HG02943 (cell line): ENCODE data around the gene DLGAP5.

Experiments used
- ATAC-seq: cut with Tn5 transposase; IDR thresholded peaks from one replicate; pipeline ENCODE4 v1.9.1; 2021; ENCODE audit warnings: mild to moderate bottlenecking, low read depth, moderate library complexity; ENCODE audit not compliant: unreplicated experiment

The DLGAP5 gene

GRCh38 chr14:55188686-55189295, 2.6 kb downstream of the DLGAP5 start:
- ATAC-seq = no peak

GRCh38 chr14:55180434-55180833, 11.0 kb downstream of the DLGAP5 start:
- ATAC-seq = no peak

GRCh38 chr14:55180006-55180405, 11.4 kb downstream of the DLGAP5 start:
- no peak for ATAC-seq

GRCh38 chr14:55170526-55170925, 20.9 kb downstream of the DLGAP5 start:
- ATAC-seq = no peak

- no peak for ATAC-seq
Observed at GRCh38 chr14:55160989-55161388, 30.4 kb downstream of the DLGAP5 start.

GRCh38 chr14:55158412-55158811, 33.0 kb downstream of the DLGAP5 start:
- no peak for ATAC-seq

- no peak for ATAC-seq
Observed at GRCh38 chr14:55157080-55157479, 34.3 kb downstream of the DLGAP5 start.

- no peak for ATAC-seq
Observed at GRCh38 chr14:55153951-55154350, 37.4 kb downstream of the DLGAP5 start.

GRCh38 chr14:55152052-55152753, 39.2 kb downstream of the DLGAP5 start:
- ATAC-seq = no peak

- ATAC-seq = no peak
Observed at GRCh38 chr14:55151601-55152000, 39.8 kb downstream of the DLGAP5 start.

GRCh38 chr14:55146425-55146824, 45.0 kb downstream of the DLGAP5 start:
- ATAC-seq = no peak

- ATAC-seq = no peak
Observed at GRCh38 chr14:55142466-55142865, 48.9 kb downstream of the DLGAP5 start.

GRCh38 chr14:55141825-55142224, 49.6 kb downstream of the DLGAP5 start:
- ATAC-seq = no peak

GRCh38 chr14:55139696-55140509, 51.5 kb downstream of the DLGAP5 start:
- ATAC-seq = no peak

- ATAC-seq = no peak
Observed at GRCh38 chr14:55139141-55139540, 52.2 kb downstream of the DLGAP5 start.

GRCh38 chr14:55138091-55138490, 53.3 kb downstream of the DLGAP5 start:
- ATAC-seq = no peak

GRCh38 chr14:55136885-55137786, 54.2 kb downstream of the DLGAP5 start:
- no peak for ATAC-seq

- ATAC-seq = no peak
Observed at GRCh38 chr14:55136241-55136640, 55.1 kb downstream of the DLGAP5 start.

GRCh38 chr14:55133416-55133815, 58.0 kb downstream of the DLGAP5 start:
- no peak for ATAC-seq

GRCh38 chr14:55131370-55132137, 59.8 kb downstream of the DLGAP5 start:
- ATAC-seq = no peak
